NCI-H1092 (cell line): ENCODE measurements around the gene VPS11.

Experiments
- DNase-seq: peaks from one replicate; lab custom pipeline; 2025; lab: John Stamatoyannopoulos, UW

Gene VPS11

DNA sequence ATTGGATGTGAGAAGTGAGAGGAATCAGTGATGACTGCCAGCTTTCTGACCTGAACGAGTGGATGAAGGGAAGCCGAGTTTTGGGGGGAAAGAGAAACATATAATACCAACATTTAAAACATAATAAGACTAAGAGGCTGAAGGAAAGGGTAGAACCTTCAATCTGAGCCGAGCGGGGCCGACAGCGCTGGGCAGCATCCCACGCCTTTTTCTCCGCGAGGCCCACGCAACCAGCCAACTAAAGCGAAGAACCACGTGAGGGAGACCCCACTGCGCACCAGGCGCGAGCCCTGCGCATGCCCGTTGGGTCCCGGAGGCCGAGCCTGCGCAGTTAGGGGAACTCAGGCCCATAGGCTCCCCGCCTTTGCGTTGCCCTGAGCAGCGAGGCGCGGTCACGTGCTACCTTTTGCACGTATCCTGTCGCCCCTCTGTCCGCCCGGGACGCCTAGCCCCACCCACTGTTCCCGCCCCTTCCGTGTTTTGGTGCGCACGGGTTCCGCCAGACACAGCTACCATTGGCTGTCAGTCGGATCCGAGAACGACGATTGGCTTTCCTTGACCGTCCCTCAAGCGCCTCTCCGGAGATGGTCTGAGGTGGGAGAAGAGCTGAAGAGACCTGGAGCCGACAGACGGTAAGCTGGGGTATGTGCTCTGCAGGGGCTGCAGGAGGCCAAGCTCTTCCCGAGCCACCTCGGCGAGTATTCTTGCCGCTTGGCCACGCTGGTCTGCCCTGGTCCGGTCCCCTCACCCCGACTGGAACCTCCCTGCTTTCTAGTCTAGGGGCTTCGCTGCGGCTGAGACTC lies 53.6 kb downstream of the VPS11 start, which contains the start of gene HINFP:
TSS of gene HINFP (plus strand) at position 573 of the 803 bp plus-strand sequence. CDS start 5,365 bp downstream, outside the sequence.
- DNase-seq: peak; percentile 100

DNA sequence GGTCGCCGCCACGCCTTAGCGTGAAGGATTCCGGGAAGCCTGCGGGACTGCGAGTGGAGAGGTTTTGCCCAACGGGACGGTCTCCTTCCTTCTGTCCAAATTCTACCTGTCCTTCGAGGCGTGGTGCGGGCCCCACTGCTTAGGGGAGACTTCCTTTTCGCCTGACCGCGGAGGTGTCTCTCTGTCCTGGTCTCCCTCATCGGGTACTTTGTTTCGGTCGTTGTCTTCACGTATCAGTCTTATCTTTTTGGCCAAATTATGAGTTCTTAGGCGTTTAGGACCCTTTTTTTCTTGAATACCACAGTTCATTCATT lies 54.1 kb downstream of the VPS11 start:
- DNase-seq: no peak

- DNase-seq: no peak
These were observed 58.2 kb downstream of the VPS11 start for GRCh38 chr11:119125821-119126220.

- no peak for DNase-seq
These were observed 59.2 kb downstream of the VPS11 start for GRCh38 chr11:119126675-119127268.

- no peak for DNase-seq
These were observed 63.0 kb downstream of the VPS11 start for GRCh38 chr11:119130662-119131061.
